HG02884 (cell line): Measurements from ENCODE around the gene HOXC10.

Experiments used
- ATAC-seq: cut with Tn5 transposase; IDR thresholded peaks from one replicate; pipeline ENCODE4 v1.9.1; 2021; ENCODE audit warnings: mild to moderate bottlenecking, moderate library complexity; ENCODE audit not compliant: unreplicated experiment

Gene HOXC10

DNA sequence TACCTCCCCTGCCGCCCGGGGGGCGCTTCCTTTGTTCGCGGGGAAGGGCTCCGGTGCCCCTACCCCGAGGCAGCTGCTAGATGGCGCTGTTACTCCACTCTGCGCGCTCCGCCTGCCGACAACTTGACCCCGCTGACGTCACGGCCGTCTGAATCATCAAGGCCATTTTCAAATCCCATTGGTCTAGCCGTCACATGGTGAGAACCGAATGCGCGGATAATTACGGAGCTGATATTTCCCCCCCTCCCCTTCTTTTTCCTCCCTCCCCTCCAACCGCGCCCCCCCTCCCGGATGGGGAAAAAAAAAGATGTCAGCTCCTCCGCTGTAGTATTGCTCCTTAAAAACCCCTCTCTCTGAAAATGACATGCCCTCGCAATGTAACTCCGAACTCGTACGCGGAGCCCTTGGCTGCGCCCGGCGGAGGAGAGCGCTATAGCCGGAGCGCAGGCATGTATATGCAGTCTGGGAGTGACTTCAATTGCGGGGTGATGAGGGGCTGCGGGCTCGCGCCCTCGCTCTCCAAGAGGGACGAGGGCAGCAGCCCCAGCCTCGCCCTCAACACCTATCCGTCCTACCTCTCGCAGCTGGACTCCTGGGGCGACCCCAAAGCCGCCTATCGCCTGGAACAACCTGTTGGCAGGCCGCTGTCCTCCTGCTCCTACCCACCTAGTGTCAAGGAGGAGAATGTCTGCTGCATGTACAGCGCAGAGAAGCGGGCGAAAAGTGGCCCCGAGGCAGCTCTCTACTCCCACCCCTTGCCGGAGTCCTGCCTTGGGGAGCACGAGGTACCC is at the start of gene HOXC10:
Gene HOXC10 (plus strand): TSS at position 246 of the 791 bp plus-strand sequence. CDS start 114 bp downstream, at position 360.
- ATAC-seq = peak; percentile 62

DNA sequence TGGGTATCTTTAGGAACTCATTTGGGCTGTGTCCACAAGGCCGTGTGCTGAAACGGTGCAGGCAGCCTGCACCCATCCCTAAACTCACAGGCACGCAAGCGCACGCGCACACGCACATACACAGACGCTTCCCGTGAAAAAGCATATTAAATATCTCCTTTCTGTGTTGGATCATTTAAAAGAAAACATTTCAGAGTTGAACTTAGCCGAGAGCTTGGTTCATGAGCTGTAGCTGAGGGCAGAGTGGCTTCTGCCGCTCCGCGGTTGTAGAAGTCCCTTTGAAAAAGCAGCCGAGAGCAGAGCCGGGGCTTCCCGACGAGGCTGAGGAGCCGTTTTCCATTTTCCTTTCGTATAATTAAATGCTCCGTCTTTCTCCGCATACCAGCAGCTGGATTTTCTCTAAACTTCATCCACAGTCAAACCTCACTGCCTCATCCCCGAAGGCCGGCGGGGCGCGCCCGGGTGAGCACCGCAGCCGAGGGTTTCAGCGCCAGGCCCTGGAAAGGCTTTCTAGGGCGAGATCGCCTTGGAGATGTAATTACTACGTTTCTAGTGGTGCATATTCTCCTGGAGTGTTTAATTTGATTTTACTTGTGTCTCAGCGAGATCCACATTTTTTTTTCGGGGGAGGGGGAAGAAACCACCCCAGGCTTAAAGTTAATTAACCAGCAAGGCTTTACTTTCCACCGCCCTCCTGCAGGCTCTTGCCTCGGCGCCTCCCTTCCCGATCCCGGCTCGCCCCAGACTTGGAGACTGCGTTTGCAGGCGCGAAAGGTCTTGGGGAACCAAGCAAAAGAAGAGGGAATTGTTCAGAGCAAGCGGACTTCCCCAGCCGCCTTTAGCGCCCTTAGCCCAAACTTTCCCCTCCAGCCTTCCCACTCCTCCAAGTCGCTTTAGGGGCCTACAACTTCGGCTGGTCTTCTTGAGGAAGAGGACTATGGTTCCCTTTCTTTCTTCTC is 49.3 kb upstream of the HOXC10 start:
- ATAC-seq = no peak

DNA sequence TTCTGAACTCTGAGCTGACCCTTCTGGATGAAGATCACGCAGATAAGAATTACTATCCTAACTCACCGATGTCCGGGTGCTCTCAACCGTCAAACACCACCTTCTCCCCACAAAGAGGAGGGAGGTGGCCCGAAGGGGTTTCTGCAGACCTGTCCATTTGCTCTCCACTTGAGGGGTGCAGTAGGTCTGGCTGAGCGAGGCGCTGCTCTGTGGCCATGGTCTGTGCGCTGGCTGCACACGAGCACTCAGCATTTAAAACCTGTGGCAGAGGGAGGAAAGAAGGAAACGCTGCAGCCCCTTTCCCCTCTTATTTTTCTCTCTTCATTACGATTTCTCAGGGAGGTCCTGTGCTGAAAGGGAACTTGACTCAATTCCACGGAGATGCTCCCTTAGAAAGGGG is 47.8 kb upstream of the HOXC10 start:
- no peak for ATAC-seq

DNA sequence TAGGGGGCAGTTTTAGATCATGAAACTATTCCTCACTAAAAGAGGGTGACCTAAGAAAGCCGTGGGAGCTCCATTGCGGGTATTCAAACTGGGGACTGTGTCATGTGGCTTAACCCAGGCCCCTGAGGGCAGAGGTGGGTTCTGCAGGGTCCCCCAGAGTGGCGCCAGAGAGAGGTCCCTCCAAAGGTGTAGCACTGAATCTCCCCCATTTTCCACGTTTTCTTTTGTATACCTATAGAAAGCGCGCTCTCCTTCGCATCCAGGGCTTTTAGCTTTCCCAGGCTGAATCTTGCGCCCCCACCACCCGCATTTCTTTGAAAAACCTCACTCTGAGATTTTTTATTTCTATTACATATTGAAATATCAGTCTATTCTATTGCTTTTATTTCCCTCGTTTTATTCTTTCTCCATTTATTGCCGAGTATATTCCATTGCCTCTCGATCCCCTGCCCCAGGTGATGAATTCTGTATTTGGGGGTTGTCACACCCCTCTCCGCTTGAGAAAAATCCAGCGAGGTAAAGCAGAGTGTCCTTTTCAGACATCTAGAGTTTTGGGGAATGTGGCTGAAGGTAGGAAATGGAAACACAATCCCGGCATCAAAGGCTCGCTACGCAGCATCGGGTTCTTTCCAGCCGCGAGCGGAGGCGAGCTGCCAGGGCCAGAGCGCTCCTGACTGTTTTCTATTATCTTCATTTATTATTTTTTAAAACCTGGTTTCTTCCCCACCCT is 47.2 kb upstream of the HOXC10 start:
- ATAC-seq = no peak

DNA sequence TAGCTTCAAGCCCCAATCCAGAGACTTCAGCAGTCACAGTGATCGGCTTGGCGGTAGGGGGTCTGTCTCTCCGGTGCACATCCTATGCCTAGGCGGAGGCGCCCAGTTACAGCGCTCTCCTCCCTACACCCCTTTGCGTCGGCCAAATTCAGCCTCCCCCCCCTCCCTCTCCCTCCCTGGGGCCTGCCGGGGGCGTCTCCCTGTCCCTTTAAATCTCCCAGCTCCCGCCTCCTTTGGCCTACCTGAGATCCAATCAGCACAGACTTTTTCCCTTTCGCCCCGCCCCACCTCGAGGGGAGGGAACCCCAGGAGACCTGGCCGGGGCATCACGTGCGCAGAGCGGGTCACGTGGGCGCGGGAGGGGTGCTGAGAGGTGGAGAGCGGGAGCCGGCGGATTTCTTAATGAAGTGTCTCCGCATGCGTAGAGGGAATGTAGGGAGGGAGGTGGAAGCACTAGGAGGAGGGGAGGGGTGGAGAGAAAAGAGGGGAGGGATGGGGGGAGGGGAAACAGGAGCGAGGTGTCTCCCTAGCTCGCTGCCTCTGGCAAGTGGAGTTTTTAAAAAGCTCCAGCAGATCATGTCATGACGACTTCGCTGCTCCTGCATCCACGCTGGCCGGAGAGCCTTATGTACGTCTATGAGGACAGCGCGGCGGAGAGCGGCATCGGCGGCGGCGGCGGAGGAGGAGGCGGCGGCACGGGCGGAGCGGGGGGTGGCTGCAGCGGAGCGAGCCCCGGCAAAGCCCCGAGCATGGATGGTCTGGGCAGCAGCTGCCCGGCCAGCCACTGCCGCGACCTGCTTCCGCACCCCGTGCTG is 46.4 kb upstream of the HOXC10 start, which contains the start of gene HOXC13:
Gene HOXC13 (plus strand): TSS at position 506 of the 815 bp plus-strand sequence. CDS start 76 bp downstream, at position 582.
- ATAC-seq = no peak

DNA sequence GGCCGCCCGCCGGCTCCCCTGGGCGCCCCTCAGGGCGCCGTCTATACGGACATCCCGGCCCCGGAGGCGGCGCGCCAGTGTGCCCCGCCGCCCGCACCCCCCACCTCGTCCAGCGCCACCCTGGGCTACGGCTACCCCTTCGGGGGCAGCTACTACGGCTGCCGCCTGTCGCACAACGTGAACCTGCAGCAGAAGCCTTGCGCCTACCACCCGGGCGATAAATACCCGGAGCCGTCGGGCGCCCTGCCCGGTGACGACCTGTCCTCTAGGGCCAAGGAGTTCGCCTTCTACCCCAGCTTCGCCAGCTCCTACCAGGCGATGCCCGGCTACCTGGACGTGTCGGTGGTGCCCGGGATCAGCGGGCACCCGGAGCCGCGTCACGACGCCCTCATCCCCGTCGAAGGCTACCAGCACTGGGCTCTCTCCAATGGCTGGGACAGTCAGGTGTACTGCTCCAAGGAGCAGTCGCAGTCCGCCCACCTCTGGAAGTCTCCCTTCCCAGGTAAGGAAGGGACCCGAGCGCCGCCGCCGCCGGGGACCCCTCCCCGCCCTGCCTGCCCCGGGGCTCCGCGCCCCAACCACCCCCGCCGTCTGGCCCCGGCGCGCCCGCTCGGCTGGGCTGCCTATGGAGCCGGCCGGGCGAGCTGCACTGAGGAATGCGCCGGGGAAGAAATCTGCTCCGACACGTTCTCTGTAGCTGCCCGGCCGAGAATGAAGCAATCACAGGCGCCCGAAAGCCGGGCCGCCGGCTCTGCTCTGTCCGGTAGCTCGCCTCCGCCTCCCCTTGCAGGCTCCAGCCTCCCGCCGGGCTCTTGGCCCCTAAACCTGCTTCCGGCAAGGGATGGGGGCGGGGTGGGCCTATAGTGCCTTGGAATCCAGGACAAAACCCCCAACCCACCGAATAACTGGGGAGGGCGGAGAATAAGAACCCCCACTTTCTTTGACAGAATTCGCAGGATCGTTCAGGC is 45.5 kb upstream of the HOXC10 start:
- no peak for ATAC-seq

DNA sequence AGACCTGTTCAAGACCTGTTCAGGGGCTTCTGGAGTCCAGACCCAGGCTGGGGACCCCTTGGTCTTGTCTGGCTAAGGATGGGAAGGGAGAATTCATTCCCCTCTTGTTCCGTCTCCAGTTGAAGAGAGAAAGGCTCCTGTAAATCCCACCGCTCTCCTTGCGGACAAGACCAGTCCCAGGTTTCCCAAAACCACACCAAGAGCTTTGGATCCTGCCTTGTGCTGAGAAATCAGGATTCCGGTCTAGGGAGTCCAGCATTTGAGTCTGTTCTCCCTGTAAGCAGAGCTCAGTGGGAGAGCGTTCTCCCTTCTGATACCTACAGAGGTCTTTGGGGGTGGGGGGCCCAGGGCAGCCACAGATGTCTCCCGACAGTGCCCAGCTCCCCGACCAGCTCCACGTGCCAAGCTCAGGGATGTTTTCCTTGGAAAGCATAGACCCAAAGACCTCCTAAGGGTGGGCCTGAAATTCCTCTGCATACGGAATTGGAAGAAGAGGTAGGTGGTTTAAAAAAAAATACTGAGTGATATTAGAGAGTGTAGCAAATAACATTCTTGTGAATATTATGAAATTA is 44.4 kb upstream of the HOXC10 start:
- ATAC-seq = no peak

DNA sequence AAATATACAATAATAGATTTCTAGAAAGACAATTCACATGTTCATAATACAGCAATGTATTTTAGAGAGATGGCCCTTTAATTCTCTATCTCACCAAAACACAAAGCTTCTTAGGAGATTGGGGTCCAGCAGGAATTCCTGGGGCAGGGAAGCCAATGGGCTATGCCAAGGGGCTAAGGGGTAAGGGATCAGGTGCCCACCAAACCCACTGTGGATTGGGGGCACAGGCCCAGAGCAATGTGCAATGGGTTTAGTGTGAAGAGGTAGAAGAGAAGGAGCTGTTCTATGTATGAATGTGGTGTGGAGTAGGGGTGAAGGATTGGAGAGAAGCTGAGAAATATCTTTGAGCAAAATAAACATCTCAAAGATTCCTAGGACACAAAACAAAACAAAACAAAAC is 43.8 kb upstream of the HOXC10 start:
- no peak for ATAC-seq

DNA sequence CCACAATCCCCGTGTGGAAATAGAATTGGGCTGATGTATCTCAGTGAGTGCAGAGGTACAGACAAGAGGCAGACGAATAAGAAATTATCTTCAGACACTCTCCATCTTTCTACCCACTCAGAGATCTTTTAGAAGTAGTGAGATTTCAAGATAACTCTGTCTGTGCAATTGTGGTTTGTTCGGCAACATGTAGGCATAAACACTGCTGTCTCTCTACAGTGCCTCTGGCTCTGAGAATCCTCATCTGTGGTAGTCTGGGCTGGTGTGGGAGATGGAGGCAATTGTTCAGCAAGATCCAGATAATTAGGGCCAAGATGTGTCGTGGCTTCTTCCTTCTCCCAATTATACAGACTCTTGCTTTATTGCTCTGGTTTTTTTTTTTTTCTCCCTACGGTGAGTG is 43.2 kb upstream of the HOXC10 start:
- no peak for ATAC-seq

DNA sequence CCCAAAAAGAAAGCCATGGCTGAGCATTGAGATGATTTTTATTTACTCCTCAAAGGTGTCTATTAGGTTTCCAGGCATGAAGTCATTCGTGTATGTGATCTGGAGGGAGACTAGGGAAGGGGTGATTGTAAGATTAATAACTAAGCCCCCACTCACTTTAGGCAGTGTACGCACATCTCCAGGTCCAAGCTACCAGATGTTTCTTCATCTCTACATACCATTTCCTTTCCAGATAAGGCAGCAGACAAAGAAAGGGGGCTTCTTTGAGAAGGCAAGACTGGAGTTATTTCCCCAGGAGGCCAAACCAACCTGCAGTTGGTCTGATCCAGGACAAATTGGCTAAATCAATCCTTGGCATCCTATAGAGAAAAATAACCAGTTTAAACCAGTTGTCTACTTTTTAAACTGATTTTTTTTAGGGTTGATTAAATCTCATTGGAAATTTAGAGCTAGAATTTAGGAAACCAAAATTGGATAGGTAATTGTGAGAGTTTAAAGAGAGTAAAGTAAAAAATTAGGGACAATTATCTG is 42.4 kb upstream of the HOXC10 start:
- no peak for ATAC-seq

DNA sequence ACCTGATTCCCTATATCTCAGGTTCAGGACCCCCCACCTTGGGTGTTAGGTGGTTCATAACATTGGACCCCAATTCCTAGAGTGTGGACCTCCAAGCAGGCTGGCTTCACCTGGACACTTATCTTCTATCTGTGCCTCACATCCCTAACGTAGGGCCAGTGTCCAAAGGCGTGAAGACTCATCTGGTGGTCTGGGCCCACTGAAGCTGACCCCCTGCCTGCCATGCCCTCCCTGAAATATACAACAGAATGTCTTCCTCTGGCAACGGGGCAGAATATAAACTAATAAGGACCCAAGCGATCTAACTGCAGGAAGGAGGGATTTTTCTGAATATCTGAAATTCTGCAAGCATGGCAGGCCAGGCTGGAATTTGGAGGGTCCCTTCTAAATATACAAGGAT is 40.7 kb upstream of the HOXC10 start:
- no peak for ATAC-seq

DNA sequence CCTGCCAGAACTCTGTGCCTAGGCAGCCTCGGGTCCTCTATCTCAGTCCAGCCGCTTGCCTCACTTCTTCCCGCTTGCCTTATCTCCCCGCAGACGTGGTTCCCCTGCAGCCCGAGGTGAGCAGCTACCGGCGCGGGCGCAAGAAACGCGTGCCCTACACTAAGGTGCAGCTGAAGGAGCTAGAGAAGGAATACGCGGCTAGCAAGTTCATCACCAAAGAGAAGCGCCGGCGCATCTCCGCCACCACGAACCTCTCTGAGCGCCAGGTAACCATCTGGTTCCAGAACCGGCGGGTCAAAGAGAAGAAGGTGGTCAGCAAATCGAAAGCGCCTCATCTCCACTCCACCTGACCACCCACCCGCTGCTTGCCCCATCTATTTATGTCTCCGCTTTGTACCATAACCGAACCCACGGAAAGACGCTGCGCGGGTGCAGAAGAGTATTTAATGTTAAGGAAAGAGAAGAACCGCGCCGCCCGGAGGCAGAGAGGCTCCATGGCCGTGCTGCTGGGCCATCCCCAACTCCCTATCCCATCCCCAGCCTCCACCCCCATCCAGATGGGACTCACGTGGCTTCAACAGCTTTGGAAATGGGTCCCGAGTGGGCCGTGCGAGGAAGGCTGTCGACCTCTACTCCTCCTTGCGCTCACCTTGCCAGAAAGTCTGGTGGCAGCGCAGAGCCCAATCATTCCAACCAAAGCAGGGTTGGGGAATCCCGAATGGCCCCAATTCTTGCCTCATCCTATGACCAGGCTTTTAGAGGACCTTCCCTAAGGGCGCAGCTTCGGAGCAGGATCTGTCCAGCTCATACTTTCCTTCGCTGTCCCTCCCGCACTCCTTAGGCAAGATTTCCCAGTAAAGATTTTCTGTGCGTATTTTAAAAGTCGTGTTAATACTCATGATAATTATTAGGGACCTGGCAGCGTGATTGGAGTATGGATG is 39.8 kb upstream of the HOXC10 start:
- no peak for ATAC-seq

DNA sequence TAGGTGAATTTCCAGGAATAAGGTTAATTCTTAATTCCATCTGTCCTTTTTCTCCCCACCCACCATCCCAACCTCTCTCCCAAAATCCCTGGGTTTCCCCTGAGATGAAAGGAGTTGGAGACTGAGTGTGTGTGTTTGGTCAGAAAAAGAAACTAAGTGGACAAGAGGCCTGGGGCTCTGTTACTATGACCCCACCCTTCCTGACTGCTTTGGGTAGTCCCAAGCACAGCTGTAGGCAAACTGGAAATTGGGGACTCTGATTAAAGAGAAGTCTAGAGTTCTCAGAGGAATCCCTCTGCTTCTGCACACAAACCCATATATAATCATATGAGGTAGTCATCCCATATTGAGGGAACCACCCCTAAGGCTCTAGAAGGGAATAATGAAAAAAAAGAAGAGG is 37.2 kb upstream of the HOXC10 start:
- ATAC-seq = no peak

DNA sequence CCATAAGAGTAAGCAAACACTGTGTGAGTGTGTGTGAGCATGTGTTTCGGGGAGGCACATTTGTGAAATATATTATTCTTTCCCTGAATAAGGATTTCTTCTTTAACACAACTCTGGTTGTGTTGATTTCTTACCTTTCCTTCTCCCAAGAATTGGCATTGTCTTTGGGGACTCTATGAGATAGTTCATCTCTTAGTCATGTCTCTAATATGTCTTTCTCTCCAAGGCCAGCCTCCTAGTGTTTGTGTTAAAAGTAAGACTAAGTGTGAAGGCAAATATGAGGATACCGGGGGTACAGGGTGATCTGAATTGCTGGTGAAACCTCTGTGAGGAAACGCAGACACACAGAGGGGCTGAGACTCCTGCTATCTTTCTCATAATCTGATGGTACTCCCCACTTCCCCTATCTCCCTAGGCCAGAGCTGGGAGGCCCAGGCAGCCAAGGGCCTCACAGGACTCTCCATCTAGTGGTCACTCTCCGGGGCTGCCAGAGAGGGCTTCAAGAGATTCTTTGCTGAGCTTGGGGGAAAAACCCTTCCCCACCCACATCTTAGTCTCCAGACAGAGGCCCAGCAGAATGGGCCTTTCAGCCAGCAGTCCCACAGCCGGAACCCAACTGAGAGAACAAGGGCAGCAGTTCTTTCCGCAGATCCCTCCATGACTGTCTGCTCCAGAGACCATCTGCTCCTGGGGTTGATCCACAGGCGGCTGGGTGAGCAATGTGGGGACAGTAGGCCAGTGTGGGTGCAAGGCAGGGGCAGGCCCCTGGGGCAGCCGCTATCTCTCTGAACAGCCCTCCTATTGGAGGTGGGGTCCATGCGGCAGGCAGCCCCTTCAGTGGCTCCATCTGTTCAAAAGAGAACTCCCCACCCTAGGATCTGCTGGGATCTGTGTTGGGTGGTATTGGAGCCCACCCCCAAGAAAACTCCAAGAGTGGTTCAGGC is 36.0 kb upstream of the HOXC10 start:
- no peak for ATAC-seq

DNA sequence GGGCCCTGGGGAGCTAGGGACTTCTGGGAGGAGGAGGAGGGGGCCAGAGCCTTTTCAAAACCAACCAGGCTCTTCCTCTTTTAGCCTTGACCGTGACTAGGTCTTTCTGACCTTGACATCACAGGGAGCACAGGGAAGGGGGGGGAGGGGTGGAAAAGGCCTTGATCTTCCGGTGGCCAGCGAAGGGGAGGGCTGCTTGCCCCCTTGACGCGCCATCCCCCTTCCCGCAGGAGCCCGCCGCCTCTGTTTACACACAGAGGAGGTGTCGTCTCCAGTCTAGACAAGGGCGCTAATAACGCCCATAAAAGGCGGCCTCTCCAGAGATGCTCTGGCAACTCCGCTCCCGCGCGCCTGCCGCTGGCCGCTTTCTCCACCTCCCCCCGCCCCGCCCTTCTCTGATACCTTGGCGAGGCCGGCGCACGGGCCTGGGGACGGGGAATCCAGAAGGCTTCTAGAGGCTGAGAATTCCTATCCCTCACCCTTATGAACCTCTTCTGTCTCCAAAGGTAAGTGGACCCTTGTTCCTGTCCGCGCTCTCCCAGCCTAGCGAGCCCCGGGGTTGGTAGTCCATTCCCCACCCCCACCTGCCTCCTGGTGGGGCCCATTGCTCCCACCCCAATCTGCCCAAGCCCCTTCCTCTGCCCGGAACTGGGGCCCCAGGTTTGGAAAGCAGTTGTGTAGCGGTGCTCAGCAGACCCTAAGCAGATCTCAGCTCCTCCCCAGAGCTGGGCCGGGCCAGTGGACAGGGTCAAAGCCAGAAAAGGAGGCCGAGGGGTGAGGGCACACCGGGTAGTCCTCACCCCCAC is 35.1 kb upstream of the HOXC10 start:
- no peak for ATAC-seq

DNA sequence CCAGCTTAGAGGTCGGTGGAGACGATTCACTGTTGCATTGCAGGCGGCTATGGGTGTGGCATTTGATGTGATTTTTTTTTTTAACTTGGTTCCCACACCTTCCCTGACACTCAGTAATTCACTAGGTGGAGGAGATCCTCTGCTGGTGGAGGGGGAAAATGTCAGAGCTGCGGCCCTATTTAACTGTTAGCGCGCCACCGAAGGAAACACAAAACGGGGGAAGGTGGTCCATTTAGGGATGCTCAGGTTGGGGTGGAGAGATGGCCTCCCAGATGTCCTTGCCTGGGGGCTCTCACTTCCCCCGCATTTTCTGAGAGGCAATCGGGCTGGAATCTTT is 34.5 kb upstream of the HOXC10 start:
- no peak for ATAC-seq
